Activated CD4-positive, alpha-beta T cell treated with anti-CD3 and anti-CD28 coated beads, Interleukin-2, amount 50 U/mL, for 24 hours (primary cell): ENCODE data around the gene C10orf88.
"Not testable (repeated sequence)": the region's sequence is repeated elsewhere in the genome, so short reads cannot be mapped to it uniquely, and the experiment has no call there.

Experiments
- DNase-seq, 2 donors: peaks; one replicate each; pipeline ENCODE4 v3.0.0-alpha.2; 2020; ENCODE audit warnings: low read depth in 1 of 2, low spot score in 1 of 2

Gene C10orf88

DNA sequence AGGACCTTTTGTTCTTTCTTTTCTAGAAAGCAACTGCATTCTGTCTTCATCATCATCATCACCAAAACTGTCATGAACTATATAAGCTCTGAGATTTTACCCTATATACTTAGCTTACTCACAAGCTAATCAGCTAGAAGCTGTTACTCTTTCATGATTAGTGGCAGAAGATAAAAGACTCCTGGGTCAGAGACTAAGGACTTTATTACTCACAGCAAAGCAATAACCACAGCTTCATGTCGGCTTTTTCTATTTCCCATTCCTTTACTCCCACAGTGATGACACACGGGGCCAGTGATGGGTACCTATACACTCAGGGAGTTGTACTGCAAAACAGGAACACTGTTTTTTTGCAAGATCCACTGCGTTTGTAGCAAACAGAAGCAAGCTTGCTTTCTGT lies 8.4 kb upstream of the C10orf88 start:
- no peak for DNase-seq

- DNase-seq, result no peak
Measured at GRCh38 chr10:122957474-122957873, 3.4 kb upstream of the C10orf88 start.

DNA sequence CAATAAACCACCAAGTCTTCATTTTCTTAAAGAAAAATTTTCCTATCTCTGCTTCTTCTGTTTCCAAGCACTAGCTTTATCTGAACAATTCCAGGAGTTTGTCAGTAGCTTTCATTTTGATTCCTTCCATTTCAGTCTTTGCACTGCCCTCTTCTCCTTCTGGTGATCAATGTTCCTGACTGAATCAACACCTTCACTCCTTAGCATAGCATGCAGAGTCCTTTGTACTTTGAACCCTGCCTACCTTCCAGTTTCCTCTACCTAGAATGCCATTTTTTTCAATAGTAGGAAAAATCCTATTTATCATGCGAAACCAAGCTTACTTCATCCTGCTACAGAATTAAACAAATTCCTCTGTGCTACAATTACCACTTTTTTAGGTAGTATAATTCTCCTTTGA lies 1.9 kb upstream of the C10orf88 start:
- DNase-seq, result no peak

DNA sequence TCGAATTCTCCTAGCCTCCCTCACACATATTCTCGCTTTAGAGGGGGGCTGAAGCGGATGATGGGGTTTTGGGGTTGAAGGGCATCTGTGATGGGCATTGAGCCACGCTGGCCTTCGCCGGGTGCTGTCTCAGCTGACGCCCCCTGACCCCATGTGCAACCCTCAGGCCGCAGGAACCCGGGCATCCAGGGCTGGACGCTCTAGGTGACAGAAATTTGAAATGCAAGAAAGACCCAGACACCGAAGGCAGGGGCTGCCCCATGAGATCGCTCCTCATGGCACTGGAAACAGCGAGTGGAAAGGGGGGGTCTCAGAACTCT lies 664 bp upstream of the C10orf88 start:
- DNase-seq, result no peak

DNA sequence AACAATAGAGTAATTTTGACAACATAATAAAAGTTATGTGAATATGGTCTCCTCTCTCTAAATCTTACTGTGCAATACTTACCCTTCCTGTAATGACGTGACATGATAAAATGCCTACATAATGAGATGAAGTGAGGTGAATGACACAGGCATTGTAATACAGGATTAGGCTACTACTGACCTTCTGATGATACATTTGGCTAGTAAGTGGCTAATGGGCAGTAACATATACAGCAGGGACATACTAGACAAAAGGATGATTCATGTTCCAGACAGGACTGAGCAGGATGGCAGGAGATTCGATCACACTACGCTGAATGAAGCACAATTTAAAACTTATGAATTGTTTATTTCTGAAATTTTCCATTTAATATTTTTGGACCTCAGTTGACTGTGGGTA lies 4.7 kb downstream of the C10orf88 start:
- no peak for DNase-seq

GRCh38 chr10:122939856-122940543 lies 14.0 kb downstream of the C10orf88 start:
- DNase-seq, result no peak

- no peak for DNase-seq
Measured at GRCh38 chr10:122939133-122939855, 14.7 kb downstream of the C10orf88 start.

DNA sequence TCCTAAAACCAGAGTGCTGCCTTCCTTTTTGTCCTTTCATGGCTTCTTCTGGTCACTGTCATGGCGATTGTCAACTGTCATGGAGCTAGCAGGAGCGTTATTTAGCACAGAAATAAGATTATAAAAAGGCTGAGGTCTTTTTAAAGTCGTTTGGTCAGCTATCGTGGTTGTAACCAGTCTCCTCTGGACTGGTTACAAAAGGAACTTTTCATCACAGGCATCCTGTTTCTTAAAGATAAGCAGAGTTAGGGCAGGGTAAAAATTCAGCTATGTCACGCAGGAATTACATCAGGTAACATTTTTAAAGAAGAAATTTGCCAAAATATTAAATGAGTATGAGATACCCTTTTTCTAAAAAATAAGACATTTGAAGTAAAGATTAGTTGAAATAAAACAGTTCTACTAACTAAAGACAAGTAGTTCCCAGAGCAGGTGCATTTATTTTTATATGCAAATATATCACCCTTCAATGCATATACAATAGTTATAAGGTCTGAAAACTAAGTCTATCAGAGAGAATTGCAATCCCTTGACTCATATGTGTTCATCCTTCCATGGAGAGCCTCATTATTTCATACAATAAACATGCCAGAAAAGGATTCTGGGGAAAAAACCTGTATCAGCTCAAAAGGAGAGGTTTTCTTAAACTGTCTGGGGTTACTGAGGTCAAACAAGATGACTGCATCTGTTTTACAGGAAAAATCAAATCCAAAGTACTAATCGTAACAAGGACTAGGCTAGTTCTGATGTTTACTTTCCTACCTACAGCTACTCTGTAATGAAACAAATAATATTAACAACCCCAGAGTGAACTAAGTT lies 22.7 kb downstream of the C10orf88 start:
- no peak for DNase-seq

- no peak for DNase-seq
Measured at GRCh38 chr10:122930140-122930539, 23.9 kb downstream of the C10orf88 start.

DNA sequence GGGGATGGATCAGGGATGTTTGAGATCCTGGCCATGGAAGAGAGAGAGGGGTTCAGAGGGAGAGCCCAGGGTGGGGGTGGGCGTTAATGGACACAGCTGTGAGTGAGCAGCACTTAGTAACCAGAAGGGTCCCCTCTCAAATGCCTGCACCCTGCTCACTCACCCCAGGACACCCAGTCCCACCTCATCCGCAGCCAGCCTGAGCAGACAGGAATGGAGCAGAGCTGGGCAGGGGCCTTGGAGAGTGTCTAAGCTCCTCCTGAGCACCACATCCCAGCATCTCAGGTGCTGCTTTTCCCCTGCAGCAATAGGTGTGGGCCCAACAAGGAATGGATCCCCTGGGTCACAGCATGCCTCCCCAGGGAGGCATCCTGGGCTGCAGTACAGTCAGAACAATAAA lies 38.3 kb downstream of the C10orf88 start:
- DNase-seq, result no peak

- peak; percentile 16 to 20 for DNase-seq
Measured at GRCh38 chr10:122911889-122912484, 42.0 kb downstream of the C10orf88 start.

- DNase-seq, result no peak
Measured at GRCh38 chr10:122910310-122910709, 43.7 kb downstream of the C10orf88 start, which contains the start of gene FAM24A. Gene FAM24A, plus strand, starts transcription at chr10:122910610. Its CDS starts 1,025 bp downstream, at chr10:122911635.

GRCh38 chr10:122903861-122904260 lies 50.2 kb downstream of the C10orf88 start:
- not testable (repeated sequence) for DNase-seq

GRCh38 chr10:122894261-122894944 lies 59.6 kb downstream of the C10orf88 start:
- DNase-seq, result no peak

DNA sequence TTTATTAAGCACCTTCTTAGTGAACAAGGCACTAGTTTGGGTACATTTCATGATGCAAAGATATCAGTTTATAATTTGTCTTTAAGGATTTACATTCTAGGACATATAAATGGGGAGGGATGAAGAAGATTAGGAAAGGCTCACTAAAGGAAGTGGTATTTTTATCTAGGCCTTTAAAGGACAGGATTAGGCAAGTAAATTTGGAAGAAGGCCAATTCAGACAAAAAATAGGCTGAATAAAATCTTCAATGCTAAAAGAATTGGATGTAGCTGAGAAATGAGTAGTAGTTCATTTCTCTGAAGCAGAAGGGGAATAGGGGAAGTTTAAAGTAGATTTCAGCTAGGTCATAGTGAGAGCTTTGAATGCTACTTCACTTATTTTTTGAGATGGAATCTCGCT lies 69.9 kb downstream of the C10orf88 start:
- DNase-seq, result no peak

- no peak for DNase-seq
Measured at GRCh38 chr10:122882766-122883165, 71.3 kb downstream of the C10orf88 start.
